GM12878 (cell line): ENCODE results near the gene TRMT1. TPM values are rescaled to one million over a fixed set of nuclear protein-coding genes. Genes with fewer than 3 reads are reported as not detected.

Experiments used
- BACH1 ChIP-seq: fragments of 450-650 bp; IDR thresholded peaks from 2 replicates; pipeline ENCODE4 v1.6.1; 2017; ENCODE audit warnings: mild to moderate bottlenecking, borderline replicate concordance
- BMI1 ChIP-seq: fragments of 450-650 bp; IDR thresholded peaks from 2 replicates; pipeline ENCODE4 v1.6.1; 2016; ENCODE audit warnings: mild to moderate bottlenecking, moderate library complexity, borderline replicate concordance
- CREM ChIP-seq: IDR thresholded peaks from 2 replicates; pipeline ENCODE4 v1.6.1; 2014; ENCODE audit warnings: antibody characterized with exemption, low read depth
- FOS ChIP-seq: IDR thresholded peaks from 3 replicates; pipeline ENCODE4 v1.6.1; 2011; ENCODE audit warnings: borderline replicate concordance; ENCODE audit not compliant: insufficient read length; ENCODE audit errors: extremely low read depth
- FOXM1 ChIP-seq: IDR thresholded peaks from 2 replicates; pipeline ENCODE4 v1.6.1; 2012; ENCODE audit warnings: low read depth, mild to moderate bottlenecking, inconsistent platforms, low read length, moderate library complexity
- IKZF1 ChIP-seq: fragments of 450-650 bp; conservative IDR thresholded peaks from 2 replicates; pipeline ENCODE4 v1.6.1; 2017; ENCODE audit warnings: antibody characterized with exemption, mild to moderate bottlenecking
- MTA3 ChIP-seq: IDR thresholded peaks from 2 replicates; pipeline ENCODE4 v1.6.1; 2012; ENCODE audit warnings: low read length, inconsistent platforms, borderline replicate concordance
- MXI1 ChIP-seq: fragments of 150-350 bp; IDR thresholded peaks from 2 replicates; pipeline ENCODE4 v1.6.1; 2011; ENCODE audit warnings: low read depth, mild to moderate bottlenecking, inconsistent platforms, low read length, improper control_type of control experiment
- NFIC ChIP-seq: IDR thresholded peaks from 2 replicates; pipeline ENCODE4 v1.6.1; 2012; ENCODE audit warnings: low read depth, mild to moderate bottlenecking, inconsistent platforms, low read length, moderate library complexity
- NFXL1 ChIP-seq: fragments of 450-650 bp; IDR thresholded peaks from 2 replicates; pipeline ENCODE4 v1.6.1; 2017; ENCODE audit warnings: antibody characterized with exemption, mild to moderate bottlenecking, borderline replicate concordance
- NKRF ChIP-seq: fragments of 450-650 bp; conservative IDR thresholded peaks from 2 replicates; pipeline ENCODE4 v1.6.1; 2017; ENCODE audit warnings: mild to moderate bottlenecking, moderate library complexity
- NR2C1 ChIP-seq: fragments of 450-650 bp; IDR thresholded peaks from 2 replicates; pipeline ENCODE4 v1.6.1; 2017; ENCODE audit warnings: antibody characterized with exemption, mild to moderate bottlenecking, moderate library complexity
- PML ChIP-seq: IDR thresholded peaks from 2 replicates; pipeline ENCODE4 v1.6.1; 2012; ENCODE audit warnings: low read length, inconsistent platforms
- RB1 ChIP-seq: fragments of 450-650 bp; formaldehyde crosslinking; IDR thresholded peaks from 2 replicates; pipeline ENCODE4 v1.6.1; 2017; ENCODE audit warnings: mild to moderate bottlenecking, borderline replicate concordance
- RFX5 ChIP-seq: IDR thresholded peaks from 2 replicates; pipeline ENCODE4 v1.6.1; 2011; ENCODE audit warnings: low read depth, low read length, improper control_type of control experiment
- SMAD1 ChIP-seq: fragments of 450-650 bp; IDR thresholded peaks from 2 replicates; pipeline ENCODE4 v1.6.1; 2018; ENCODE audit warnings: mild to moderate bottlenecking, low read depth; ENCODE audit not compliant: partially characterized antibody
- SREBF1 ChIP-seq: IDR thresholded peaks from 2 replicates; pipeline ENCODE4 v1.6.1; 2012; ENCODE audit warnings: mild to moderate bottlenecking, low read length
- STAT1 ChIP-seq: fragments of 450-650 bp; conservative IDR thresholded peaks from 2 replicates; pipeline ENCODE4 v1.6.1; 2014; ENCODE audit warnings: antibody characterized with exemption, mild to moderate bottlenecking
- ZBTB4 ChIP-seq: fragments of 450-650 bp; formaldehyde crosslinking; IDR thresholded peaks from 2 replicates; pipeline ENCODE4 v1.4.0; 2022; ENCODE audit warnings: mild to moderate bottlenecking, moderate library complexity
- ZBTB40 ChIP-seq: fragments of 450-650 bp; IDR thresholded peaks from 2 replicates; pipeline ENCODE4 v1.6.1; 2016; ENCODE audit warnings: mild to moderate bottlenecking, moderate library complexity, borderline replicate concordance
- ZNF207 ChIP-seq: fragments of 450-650 bp; IDR thresholded peaks from 2 replicates; pipeline ENCODE4 v1.6.1; 2014; ENCODE audit warnings: antibody characterized with exemption, mild to moderate bottlenecking, borderline replicate concordance
- ZNF384 ChIP-seq: IDR thresholded peaks from 2 replicates; pipeline ENCODE4 v1.6.1; 2012; ENCODE audit warnings: low read depth, mild to moderate bottlenecking, low read length, improper control_type of control experiment, borderline replicate concordance
- ZSCAN29 ChIP-seq: fragments of 450-650 bp; IDR thresholded peaks from 2 replicates; pipeline ENCODE4 v1.6.1; 2017; ENCODE audit warnings: mild to moderate bottlenecking, moderate library complexity
- polyA plus RNA-seq, 11 experiments: library from polyadenylated mRNA; depleted of rRNA in 4 of 11; unstranded in 6 of 11; stranded (reverse) in 5 of 11; fragments of >200 nt; fragmentation: Nextera tagmentation in 4 of 11; fragmentation: Illumina TruSeq in 1 of 11; extraction: Ambion mirVana in 4 of 11; extraction: Trizol in 1 of 11; gene quantifications; 1 replicate in 1 of 11; 2 replicates in 10 of 11; pipeline versions ENCODE4 v1.2.1 to v1.2.3, GENCODE V29; 2011 to 2016; ENCODE audit warnings: inconsistent platforms in 2 of 11, missing spikeins in 2 of 11, low read depth in 1 of 11
- total RNA-seq, 4 experiments: library from RNA; depleted of rRNA in 3 of 4; stranded (reverse); fragments of >200 nt in 3 of 4; fragmentation: Illumina TruSeq in 1 of 4; extraction: Trizol in 1 of 4; gene quantifications; 2 replicates each; pipeline versions ENCODE4 v1.2.1 to v1.2.3, GENCODE V29; 2013 to 2021

TRMT1 gene
- total and polyA plus RNA-seq, 10 of the 15 experiments (the other 5 are each of a cell fraction or from before 2014, with no cell fraction given), result 3.4 to 68.8 (median 34.8) TPM

- TF ChIP-seq STAT1 (no peak), ZSCAN29 (peak; percentile 80), BACH1 (no peak), FOXM1 (no peak), PML (no peak), FOS (no peak), NFXL1 (no peak), BMI1 (no peak), ZBTB4 (no peak), SMAD1 (peak; percentile 46), ZNF384 (no peak), ZNF207 (peak; percentile 53; the same call in 1 of the 2 replicates), SREBF1 (no peak), ZBTB40 (peak; percentile 94), RFX5 (no peak), NKRF (0 out of 2 replicates have a peak, but pooled peaks have one; percentile 29), CREM (peak; percentile 86), NR2C1 (peak; percentile 83), MTA3 (no peak), RB1 (no peak), MXI1 (peak; percentile 89), IKZF1 (peak; percentile 94), NFIC (no peak)
Observed at GRCh38 chr19:13150187-13150930, 33.8 kb upstream of the TRMT1 start, which contains the start of the genes IER2 and STX10 (continued).
